Transverse colon (tissue), 4 donors: ENCODE data around the gene FASN. TPM values are rescaled to one million over a fixed set of nuclear protein-coding genes. Genes with fewer than 3 reads are reported as not detected.

Source experiments
- DNase-seq: peaks from one replicate; pipeline ENCODE4 v3.0.0-alpha.2; 2019
- H3K27ac ChIP-seq, 4 donors: fragments of 200-600 bp; sonication (generic); 2 replicates each; pipeline ENCODE4 v1.5.1; 2016 to 2018; ENCODE audit warnings: inconsistent platforms in 4 of 4
- H3K27me3 ChIP-seq: fragments of 200-600 bp; sonication (generic); 2 replicates; pipeline ENCODE4 v1.5.1; 2017; ENCODE audit warnings: inconsistent platforms
- H3K36me3 ChIP-seq, 4 donors: fragments of 200-600 bp; sonication (generic); 2 replicates each; pipeline ENCODE4 v1.5.1; 2017 to 2019; ENCODE audit warnings: inconsistent platforms in 4 of 4
- H3K4me1 ChIP-seq, 4 donors: fragments of 200-600 bp; sonication (generic); 2 replicates each; pipeline ENCODE4 v1.5.1; 2017 to 2020; ENCODE audit warnings: inconsistent platforms in 4 of 4
- H3K4me3 ChIP-seq, 4 donors: fragments of 200-600 bp; sonication (generic); 1 replicate in 1 of 4; 2 replicates in 3 of 4; pipeline versions ENCODE4 v1.5.1 to v1.6.1; 2017 to 2019; ENCODE audit warnings: inconsistent platforms in 4 of 4
- H3K9me3 ChIP-seq, 2 donors: fragments of 200-600 bp; sonication (generic); 2 replicates each; pipeline ENCODE4 v1.5.1; 2017 to 2019; ENCODE audit warnings: inconsistent platforms in 2 of 2
- EP300 ChIP-seq: sonication (generic); formaldehyde crosslinking; IDR thresholded peaks from one replicate; pipeline ENCODE4 v1.6.1; 2017; ENCODE audit warnings: antibody characterized with exemption, low read depth
- POLR2A ChIP-seq: fragments of 450-650 bp; IDR thresholded peaks from one replicate; pipeline ENCODE4 v1.6.1; 2016; ENCODE audit warnings: antibody characterized with exemption, mild to moderate bottlenecking, moderate library complexity
- POLR2AphosphoS5 ChIP-seq, 3 donors: sonication (generic); formaldehyde crosslinking; IDR thresholded peaks; one replicate each; pipeline ENCODE4 v1.6.1; 2016; ENCODE audit warnings: antibody characterized with exemption in 3 of 3
- WGBS, 2 donors: methylation state at CpG; one replicate each; pipeline ENCODE4 v1.1.5; 2018; ENCODE audit warnings: low coverage in 1 of 2; 5-methylcytosine and 5-hydroxymethylcytosine counted together
- in situ Hi-C, 4 donors: fragments of 200-750 bp; cut with MboI; loops; one replicate each; pipeline versions ENCODE4 v1.15.0 to v1.15.1; 2017; ENCODE audit warnings: low sequenced_read_pairs in 3 of 4, low pct_ligation_motif_present in 1 of 4, low pct_unique_long_range_greater_than_20kb in 1 of 4
- intact Hi-C: fragments of 100-400 bp; cut with DNase I; formaldehyde crosslinking; loops from one replicate; pipeline ENCODE4 v1.15.1; 2023; ENCODE audit warnings: low total_unique reads
- total RNA-seq, 4 donors: library from RNA; depleted of rRNA; stranded (reverse); fragments of >200 nt; gene quantifications; one replicate each; pipeline ENCODE4 v1.1.0, GENCODE V29; 2016
- TF ChIP-seq, protein P1 (sequence below), 5 experiments: fragments of 200-600 bp in 3 of 5; fragments of 450-650 bp in 2 of 5; sonication (generic) in 3 of 5; IDR thresholded peaks; 1 replicate in 2 of 5; 2 replicates in 3 of 5; pipeline ENCODE4 v1.5.1; 2016 to 2017; ENCODE audit warnings: antibody characterized with exemption in 5 of 5, inconsistent platforms in 3 of 5, mild to moderate bottlenecking in 2 of 5, moderate library complexity in 1 of 5

Gene FASN
- total RNA-seq, 4 donors from 2014 or later, result 25.1 to 185 (median 99.4) TPM

DNA sequence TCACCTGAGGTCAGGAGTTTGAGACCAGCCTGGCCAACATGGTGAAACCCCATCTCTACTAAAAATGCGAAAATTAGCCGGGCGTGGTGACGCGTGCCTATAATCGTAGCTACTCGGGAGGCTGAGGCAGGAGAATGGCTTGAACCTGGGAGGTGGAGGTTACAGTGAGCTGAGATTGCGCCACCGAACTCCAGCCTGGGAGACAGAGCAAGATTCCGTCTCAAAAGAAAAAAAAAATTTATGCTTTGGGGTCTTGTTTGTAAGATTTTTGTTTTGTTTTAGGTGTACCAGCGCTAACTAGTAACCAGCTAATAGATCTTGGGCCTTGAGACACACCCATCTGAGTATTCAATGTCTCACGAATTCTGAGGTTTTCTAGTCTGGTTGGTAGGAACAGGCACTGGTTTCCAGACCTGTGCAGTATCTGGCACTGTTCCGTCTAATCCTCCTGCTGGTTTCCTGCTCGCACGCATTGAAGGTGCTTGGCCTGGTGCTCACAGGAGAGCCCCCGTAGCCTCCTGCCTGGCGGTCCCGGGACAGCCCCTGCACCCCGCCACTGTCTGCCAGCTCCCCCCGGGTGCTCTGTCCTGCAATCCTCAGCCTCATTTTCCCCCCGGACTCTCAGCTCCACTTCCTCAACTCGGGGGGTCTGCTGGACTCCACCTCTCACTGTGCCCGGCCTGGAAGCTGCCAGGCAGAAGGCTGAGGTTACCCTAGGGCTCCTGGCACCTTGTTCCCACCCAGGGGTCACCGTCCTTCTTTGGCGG is 21.8 kb downstream of the FASN start:
- Histone ChIP-seq H3K27ac (no peak overlapping the region), H3K36me3 (peaks cover 0 to 21% (median 3%) of the 10 kb centered on the region in 4 donors), H3K27me3 (no peaks in the 10 kb centered on the region), H3K4me3 (no peak overlapping the region), H3K9me3 (no peaks in the 10 kb centered on the region), H3K4me1 (peaks cover 0 to 14% (median 2%) of the 10 kb centered on the region in 4 donors)
- 75 to 83% methylated on average over 6 to 25 of the region's 25 CpGs for WGBS, 2 donors
- no peak for DNase-seq
- in situ Hi-C loops (no loop called here), intact Hi-C loops (no loop called here)
- TF ChIP-seq POLR2AphosphoS5 (IDR thresholded peaks at IDR 0.05) (no peak), EP300 (no peak), POLR2A (no peak)
- TF ChIP-seq, protein P1, sequence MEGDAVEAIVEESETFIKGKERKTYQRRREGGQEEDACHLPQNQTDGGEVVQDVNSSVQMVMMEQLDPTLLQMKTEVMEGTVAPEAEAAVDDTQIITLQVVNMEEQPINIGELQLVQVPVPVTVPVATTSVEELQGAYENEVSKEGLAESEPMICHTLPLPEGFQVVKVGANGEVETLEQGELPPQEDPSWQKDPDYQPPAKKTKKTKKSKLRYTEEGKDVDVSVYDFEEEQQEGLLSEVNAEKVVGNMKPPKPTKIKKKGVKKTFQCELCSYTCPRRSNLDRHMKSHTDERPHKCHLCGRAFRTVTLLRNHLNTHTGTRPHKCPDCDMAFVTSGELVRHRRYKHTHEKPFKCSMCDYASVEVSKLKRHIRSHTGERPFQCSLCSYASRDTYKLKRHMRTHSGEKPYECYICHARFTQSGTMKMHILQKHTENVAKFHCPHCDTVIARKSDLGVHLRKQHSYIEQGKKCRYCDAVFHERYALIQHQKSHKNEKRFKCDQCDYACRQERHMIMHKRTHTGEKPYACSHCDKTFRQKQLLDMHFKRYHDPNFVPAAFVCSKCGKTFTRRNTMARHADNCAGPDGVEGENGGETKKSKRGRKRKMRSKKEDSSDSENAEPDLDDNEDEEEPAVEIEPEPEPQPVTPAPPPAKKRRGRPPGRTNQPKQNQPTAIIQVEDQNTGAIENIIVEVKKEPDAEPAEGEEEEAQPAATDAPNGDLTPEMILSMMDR (IDR thresholded peaks at IDR 0.05), result no peak

DNA sequence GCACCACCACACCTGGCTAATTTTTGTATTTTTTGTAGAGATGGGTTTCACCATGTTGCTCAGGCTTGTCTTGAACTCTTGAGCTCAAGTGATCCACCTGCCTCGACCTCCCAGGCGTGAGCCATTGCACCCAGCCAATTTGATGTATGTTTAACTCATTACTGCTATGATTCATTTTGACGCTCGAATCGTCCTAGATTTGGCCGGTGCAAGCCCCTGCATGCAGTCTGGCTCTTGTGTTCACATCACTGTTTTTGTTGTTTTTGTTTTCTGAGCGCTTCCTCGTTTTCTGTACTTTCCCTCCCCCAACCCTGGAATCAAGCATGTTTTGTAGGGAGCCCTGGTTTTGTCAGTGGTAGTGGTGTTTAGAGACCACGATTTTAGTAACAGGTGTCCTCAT is 24.6 kb downstream of the FASN start:
- H3K9me3 ChIP-seq, result no peaks in the 10 kb centered on the region
- H3K27me3 ChIP-seq, result no peaks in the 10 kb centered on the region
- H3K36me3 ChIP-seq, result no peaks in the 10 kb centered on the region
- in situ Hi-C loops, result no loop called here
- peaks cover 0 to 14% (median 2%) of the 10 kb centered on the region in 4 donors for H3K4me1 ChIP-seq
- TF ChIP-seq, protein P1 (IDR thresholded peaks at IDR 0.05), result no peak
- no peak for TF ChIP-seq POLR2AphosphoS5 (IDR thresholded peaks at IDR 0.05)
- TF ChIP-seq POLR2A, result no peak
- no peak for TF ChIP-seq EP300
- no peak overlapping the region for H3K4me3 ChIP-seq
- intact Hi-C loops, result loop anchor here (5.0 kb wide), 1 partner anchor 254 kb away; no protein-coding TSS in a partner anchor
- WGBS, 2 donors, result 78 to 88% methylated on average over 4 to 9 of the region's 9 CpGs
- no peak for DNase-seq
- peak overlapping the region; percentile 58 to 83 (median 73) for H3K27ac ChIP-seq

DNA sequence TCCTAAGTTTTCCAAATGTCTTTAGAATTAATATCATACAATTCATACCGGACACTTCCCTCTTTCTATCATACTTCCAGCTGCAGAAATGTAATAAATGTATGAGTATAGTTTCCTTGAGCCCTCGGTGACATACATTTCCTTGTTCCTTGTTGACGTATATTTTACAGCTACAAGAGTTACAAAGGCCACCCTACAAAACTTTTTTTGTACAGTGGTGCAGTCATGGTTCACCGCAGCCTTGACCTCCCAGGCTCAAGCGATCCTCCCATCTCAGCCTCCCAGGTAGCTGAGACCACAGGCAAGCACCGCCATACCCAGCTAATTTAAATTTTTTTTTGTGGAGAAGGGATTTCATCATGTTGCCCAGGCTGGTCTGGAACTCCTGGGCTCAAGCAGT is 25.2 kb downstream of the FASN start:
- no peaks in the 10 kb centered on the region for H3K36me3 ChIP-seq
- no peaks in the 10 kb centered on the region for H3K9me3 ChIP-seq
- intact Hi-C loops (loop anchor here (5.0 kb wide), 1 partner anchor 254 kb away; no protein-coding TSS in a partner anchor), in situ Hi-C loops (no loop called here)
- H3K27me3 ChIP-seq, result no peaks in the 10 kb centered on the region
- 58 to 59% methylated on average over 4 to 6 of the region's 6 CpGs for WGBS, 2 donors
- DNase-seq, result peak; percentile 54
- TF ChIP-seq POLR2A (peak; percentile 32), EP300 (peak; percentile 25), POLR2AphosphoS5 (IDR thresholded peaks at IDR 0.05) (peak in 1 of 3 donors; percentile 32)
- TF ChIP-seq, protein P1 (IDR thresholded peaks at IDR 0.05), result no peak
- no peak overlapping the region for H3K4me3 ChIP-seq
- peak overlapping the region; percentile 65 to 83 (median 74) for H3K27ac ChIP-seq
- H3K4me1 ChIP-seq, result peaks cover 0 to 14% (median 2%) of the 10 kb centered on the region in 4 donors

- Histone ChIP-seq H3K4me1 (peaks cover 6 to 22% (median 10%) of the 10 kb centered on the region in 4 donors), H3K36me3 (no peaks in the 10 kb centered on the region), H3K4me3 (no peak overlapping the region), H3K27me3 (no peaks in the 10 kb centered on the region), H3K9me3 (no peaks in the 10 kb centered on the region), H3K27ac (no peak overlapping the region)
- in situ Hi-C loops (no loop called here), intact Hi-C loops (loop anchor here (5.0 kb wide), 1 partner anchor 257 kb away; no protein-coding TSS in a partner anchor)
- TF ChIP-seq, protein P1 (IDR thresholded peaks at IDR 0.05), result no peak
- TF ChIP-seq POLR2A (no peak), EP300 (no peak), POLR2AphosphoS5 (IDR thresholded peaks at IDR 0.05) (no peak)
- DNase-seq, result no peak
These were observed 27.4 kb downstream of the FASN start for GRCh38 chr17:82070611-82071010.
